Stimulated activated CD8-positive, alpha-beta memory T cell treated with anti-CD3 and anti-CD28 coated beads, Interleukin-12 subunit alpha, Interleukin-12 subunit beta, amount 100 ng/mL, for 1 hour (primary cell): ENCODE results near the gene C9orf50.

ENCODE experiments used
- DNase-seq: peaks from one replicate; pipeline ENCODE4 v3.0.0-alpha.2; 2020; ENCODE audit warnings: low read depth

The C9orf50 gene

DNA sequence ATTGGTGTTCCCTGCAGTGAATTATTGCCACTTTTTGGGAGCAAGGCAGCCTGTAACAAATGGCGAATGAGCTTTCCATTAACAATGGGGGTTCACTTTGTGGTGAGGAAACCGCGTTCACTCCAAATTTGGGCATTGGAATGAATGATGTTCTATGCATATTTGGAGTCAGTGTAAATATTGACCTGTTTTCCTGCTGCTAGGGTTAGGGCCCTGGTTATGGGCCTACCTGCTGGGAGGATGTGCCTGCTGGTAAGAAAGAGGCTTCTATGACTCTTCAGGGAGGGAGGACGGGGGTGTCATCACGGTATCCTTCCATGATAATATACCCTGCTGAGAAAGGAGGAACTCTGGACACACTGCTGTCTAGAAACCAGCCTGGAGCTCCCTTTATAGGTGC is 29.0 kb downstream of the C9orf50 start:
- no peak for DNase-seq

- DNase-seq: no peak
Observed at GRCh38 chr9:129590466-129590865, 30.4 kb downstream of the C9orf50 start.

DNA sequence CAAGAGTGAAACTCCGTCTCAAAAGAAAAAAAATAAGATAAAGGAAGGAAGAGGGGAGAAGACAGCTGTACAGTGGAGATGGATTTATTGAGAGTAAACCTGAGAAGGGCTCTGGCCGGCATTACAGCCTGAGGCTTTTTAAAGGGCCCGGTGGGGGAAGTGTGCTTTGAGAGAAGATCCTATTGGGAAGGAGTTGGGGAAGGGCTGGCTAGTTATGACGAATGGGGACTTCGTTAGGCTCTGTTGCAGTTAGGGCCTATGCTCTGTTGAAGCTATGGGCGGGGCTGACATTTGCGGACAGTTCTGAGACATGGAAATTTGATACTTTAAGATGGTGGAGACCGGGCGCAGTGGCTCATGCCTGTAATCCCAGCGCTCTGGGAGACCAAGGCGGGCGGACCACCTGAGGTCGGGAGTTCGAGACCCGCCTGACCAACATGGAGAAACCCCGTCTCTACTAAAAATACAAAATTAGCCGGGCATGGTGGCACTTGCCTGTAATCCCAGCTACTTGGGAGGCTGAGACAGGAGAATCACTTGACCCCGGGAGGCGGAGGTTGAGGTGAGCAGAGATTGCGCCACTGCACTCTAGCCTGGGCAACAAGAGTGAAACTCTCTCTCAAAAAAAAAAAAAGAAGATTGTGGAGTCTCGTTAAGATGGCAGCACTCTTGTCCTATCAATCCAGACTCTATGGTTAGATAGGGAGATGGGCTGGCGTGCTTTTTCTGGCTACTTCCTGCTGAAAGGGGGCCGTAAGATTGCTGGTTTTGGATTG is 33.2 kb downstream of the C9orf50 start:
- no peak for DNase-seq

DNA sequence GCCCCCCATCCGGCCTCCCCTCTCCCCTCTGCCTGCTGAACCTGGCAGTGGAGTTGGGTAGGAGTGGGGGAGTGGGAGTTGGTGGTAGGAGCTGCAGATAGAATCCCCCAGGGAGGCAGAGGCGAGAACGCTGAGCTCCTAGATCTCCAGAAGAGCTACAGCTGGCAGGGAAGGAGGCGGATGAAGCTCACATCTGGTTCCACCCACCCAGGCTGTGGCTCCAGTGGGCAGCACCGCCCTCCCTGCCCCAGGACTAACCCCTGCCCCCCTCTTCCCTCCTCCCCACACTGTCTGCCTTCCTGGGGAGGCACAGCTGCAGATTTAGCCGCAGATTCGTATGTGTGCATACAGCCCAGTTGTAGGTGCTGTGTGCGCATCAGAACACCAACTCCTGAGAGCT is 34.2 kb downstream of the C9orf50 start:
- DNase-seq: no peak

GRCh38 chr9:129586245-129586644 is 34.7 kb downstream of the C9orf50 start:
- no peak for DNase-seq

DNA sequence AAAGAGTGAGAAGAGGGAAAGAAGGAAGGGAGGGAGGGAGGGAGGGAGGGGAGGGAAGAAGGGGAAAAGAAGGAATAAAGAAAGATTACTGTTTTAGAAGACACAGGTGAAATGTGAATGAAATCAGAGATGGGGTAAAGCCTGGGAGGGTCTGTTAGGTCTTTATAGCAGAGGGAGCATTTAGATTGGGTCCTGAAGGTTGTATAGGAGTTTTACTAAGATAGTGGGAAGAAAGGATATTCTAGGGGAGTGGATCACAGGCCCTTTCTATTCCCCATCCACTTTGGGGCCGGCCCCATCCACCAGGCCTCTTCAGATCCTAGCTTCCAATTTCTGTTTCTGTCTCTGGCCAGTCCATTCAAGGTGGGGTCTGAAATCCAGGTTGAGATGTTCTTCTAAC is 35.5 kb downstream of the C9orf50 start:
- no peak for DNase-seq

GRCh38 chr9:129584136-129584535 is 36.8 kb downstream of the C9orf50 start:
- DNase-seq: peak; percentile 39

GRCh38 chr9:129583308-129584038 is 37.4 kb downstream of the C9orf50 start:
- no peak for DNase-seq

DNA sequence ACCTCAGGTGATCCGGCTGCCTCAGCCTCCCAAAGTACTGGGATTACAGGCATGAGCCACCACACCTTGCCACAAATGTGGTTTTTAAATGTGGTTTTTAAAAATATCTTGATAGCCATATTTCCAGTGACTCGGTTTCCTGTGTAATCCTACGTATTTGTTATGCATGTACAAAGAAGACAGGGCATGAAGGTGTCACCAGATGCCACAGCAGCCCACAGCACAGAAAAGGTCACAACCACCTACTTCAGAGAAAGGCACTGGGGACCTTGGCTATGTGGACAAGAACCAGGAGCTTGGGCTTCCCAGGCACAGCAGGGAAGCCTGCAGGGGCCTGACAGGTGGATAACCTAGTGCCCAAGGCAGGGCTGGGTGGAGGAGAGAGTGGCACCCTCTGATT is 38.0 kb downstream of the C9orf50 start:
- DNase-seq: no peak

DNA sequence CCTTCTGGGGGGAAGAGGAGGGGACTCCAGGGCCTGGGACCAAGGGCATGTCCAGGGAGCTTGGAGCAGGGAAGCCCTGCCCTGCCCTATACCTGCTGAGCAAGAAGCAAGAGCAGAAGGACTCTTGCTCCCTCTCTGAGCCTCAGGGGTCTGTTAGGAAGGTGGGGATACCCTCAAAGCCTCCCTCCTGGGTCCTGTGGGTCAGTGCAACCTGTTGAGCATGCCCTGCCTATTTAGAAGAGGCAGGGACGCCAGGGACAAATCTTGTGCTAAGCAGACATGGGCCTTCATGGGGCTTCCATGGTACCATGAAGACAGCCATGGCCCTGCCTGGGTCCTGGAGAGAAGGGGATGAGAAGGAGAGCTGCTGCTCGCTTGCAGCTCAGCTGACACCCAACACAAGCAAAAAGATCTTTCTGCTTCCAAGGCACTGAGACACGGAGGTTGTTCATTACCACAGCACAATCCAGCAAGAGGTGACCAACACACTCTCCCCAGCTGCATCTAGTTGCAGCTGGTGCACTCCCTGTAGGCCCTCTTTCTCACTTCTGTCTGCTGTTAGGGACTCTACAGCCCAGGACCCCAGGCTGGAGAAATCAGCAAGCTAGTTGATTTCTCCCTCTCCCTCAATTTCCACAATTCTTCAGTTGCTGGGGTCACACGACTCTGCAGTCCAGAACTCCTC is 39.3 kb downstream of the C9orf50 start:
- no peak for DNase-seq

- DNase-seq: no peak
Observed at GRCh38 chr9:129580211-129580915, 40.5 kb downstream of the C9orf50 start.

DNA sequence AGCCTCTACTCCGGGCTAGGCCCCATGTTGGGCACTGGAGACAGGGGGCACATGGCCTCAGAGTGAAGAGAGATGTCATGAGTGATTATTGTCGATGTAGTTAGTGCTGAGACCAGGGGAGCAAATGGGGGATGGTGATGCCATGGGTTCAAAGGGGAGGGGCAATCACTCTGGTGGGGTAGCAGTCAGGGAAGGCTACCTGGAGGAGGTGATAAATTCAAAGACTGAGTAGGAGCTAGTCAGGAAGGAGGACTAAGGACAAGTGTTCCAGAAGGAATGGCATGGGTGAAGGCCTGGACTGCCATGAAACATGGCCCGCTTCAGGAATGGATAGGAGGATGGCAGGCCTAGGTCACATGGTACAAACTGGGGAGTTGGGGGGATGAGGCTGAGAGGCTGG is 41.6 kb downstream of the C9orf50 start:
- no peak for DNase-seq

DNA sequence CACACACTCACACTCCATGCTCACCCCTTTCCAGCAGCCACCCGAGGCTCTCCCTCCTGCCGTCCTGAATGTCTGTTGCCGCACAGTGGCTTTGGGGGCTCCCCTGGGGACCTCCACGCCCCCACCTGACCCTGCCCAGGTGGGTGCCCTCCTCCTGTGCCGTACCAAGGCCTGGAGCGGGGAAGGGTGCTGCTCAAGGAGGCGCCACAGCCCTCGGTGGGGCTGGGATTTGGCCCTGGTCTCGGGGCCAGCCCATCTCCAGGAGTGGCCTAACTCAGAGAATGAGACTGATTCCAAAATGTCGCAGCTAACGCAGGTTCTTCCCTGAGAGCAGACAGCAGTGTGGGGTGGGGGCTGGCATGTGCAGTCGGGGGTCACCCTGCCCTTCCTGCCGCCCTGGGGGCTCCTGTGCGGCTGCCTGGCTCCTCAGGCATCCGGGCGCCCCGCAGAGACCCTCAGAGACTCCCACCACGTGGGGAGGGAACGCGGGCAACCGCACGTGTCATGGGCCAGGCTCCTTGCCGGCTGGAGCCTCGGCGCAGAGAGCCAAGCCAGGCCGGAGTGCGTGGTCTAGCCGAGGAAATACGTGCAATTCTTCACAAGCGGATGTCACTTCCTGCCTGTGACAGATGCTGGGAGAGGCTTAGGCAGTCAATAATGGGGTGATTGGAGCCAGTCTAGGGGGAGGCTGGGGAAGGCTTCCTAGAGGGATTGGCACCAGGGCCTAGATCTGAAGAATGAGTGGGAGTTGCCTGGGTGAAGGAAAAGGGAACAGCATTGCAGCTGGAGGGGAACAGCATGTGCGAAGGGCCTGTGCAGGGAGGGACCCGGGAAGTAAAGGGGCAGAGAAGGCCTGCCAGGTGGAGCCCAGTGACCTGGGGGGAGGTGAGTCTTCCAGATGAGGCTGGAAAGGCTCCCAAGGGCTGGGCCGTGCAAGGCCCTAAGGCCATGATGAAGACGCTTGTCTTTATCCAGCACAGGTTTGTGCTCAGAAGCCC is 44.1 kb downstream of the C9orf50 start:
- DNase-seq: no peak

- no peak for DNase-seq
Observed at GRCh38 chr9:129575818-129576217, 45.1 kb downstream of the C9orf50 start.

- no peak for DNase-seq
Observed at GRCh38 chr9:129574911-129575585, 45.9 kb downstream of the C9orf50 start.

DNA sequence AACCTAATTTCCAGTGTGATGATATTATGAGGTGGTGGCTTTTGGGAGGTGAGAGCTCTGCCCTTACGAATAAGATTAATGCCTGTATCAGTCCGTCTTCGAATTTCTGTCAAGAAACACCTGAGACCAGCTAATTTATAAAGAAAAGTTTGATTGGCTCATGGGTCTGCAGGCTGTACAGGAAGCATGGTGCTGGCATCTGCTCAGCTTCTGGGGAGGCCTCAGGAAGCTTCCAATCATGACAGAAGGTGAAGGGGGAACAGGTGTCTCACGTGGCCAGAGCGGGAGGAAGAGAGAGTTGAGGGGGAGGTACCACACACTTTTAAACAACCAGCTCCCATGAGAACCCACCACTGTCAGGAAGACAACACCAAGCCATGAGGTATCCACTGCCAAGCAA is 46.9 kb downstream of the C9orf50 start:
- DNase-seq: no peak

- DNase-seq: no peak
Observed at GRCh38 chr9:129572517-129572916, 48.4 kb downstream of the C9orf50 start.

DNA sequence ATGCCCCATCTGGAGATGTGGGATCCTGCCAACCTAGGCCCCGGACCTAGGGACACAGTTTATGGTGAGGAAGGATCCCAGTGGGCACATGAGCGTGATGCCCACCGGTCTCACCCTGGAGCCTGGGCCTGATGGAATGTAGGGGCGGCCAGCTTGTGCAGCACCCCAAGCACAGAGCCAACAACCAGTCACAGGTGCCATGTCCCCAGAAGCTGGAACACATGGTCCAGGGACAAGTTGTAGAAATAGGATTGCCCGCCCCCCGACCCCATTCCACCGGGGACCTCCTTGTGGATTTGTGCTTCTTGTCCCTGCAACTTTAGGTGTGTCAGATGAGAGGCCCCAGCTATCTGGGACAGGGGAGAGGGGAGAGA is 48.9 kb downstream of the C9orf50 start:
- no peak for DNase-seq

GRCh38 chr9:129571298-129572051 is 49.4 kb downstream of the C9orf50 start:
- DNase-seq: no peak
